ENCODE results near the gene CNDP2.
"Not testable (repeated sequence)": the region's sequence is repeated elsewhere in the genome, so short reads cannot be mapped to it uniquely, and the experiment has no call there.

The CNDP2 gene

GRCh38 chr18:74558096-74558495 is 61.9 kb downstream of the CNDP2 start:
- Mint-ChIP-seq H3K27ac (no peak overlapping the region), H3K9me3 (no peaks in the 10 kb centered on the region), H3K4me3 (no peak overlapping the region), H3K4me1 (no peaks in the 10 kb centered on the region), H3K36me3 (no peaks in the 10 kb centered on the region), H3K27me3 (peaks cover 13 to 14% of the 10 kb centered on the region in 2 donors)
- ATAC-seq (replicated peaks) (no peak), DNase-seq (no peak)

DNA sequence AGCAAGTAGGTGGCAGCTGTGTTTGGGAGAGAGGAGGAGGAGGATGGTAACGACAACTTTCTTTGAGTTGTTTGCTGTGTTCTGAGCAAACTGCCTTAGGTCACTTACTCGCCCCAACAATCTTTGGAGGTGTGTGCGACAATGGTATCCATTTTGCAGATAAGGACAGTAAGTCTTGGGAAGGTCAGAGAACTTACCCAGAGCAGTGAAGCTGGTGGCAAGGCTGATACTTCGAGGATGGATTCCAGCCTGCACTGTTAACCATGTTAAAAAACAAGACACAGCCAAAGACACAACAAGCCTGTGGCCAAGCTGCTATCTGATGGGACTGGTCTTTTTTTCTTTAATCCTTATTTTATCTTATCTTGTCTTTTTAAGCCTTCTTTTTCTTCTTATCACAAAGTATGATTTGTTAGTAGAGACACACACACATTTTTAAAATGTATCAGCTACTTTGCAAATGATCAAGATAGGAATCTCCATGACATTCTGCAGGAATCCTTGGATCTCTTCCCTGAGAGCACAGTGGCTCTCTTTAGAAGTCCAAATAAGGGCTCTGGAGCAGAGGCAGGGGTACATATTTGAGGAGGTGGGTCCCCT is 66.1 kb downstream of the CNDP2 start:
- no peak overlapping the region for H3K4me3 Mint-ChIP-seq
- H3K27me3 Mint-ChIP-seq = peaks cover 0 to 13% of the 10 kb centered on the region in 2 donors
- no peak for ATAC-seq (replicated peaks)
- peaks cover 12 to 14% of the 10 kb centered on the region in 2 donors for H3K9me3 Mint-ChIP-seq
- H3K27ac Mint-ChIP-seq = no peak overlapping the region
- DNase-seq = no peak
- peaks cover 6 to 18% of the 10 kb centered on the region in 2 donors for H3K36me3 Mint-ChIP-seq
- H3K4me1 Mint-ChIP-seq = no peaks in the 10 kb centered on the region

GRCh38 chr18:74562775-74563174 is 66.6 kb downstream of the CNDP2 start:
- no peak for DNase-seq
- H3K4me1 Mint-ChIP-seq = peaks cover 3 to 5% of the 10 kb centered on the region in 2 donors
- no peak overlapping the region for H3K4me3 Mint-ChIP-seq
- no peak for ATAC-seq (replicated peaks)
- H3K9me3 Mint-ChIP-seq = peaks cover 16 to 18% of the 10 kb centered on the region in 2 donors
- peaks cover 6 to 22% of the 10 kb centered on the region in 2 donors for H3K36me3 Mint-ChIP-seq
- peaks cover 0 to 11% of the 10 kb centered on the region in 2 donors for H3K27me3 Mint-ChIP-seq
- no peak overlapping the region for H3K27ac Mint-ChIP-seq

DNA sequence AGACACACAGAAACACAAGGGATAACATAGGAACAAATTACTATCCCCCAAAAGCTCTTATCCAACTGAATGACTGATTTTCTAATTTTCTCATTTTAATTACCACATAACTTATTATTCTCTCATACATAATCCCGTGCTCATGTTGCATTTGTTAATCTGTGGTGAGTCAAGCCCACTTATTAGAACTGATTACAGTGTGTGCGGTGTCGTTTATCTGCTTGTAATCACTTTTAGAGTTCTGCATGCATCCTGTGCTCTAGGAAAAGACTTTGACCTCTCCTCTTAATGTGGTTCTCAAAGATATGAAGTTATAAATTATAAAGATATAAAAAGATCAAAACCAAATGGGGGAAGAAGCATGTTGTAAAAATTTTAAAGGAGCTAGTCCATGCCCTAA is 67.8 kb downstream of the CNDP2 start:
- H3K9me3 Mint-ChIP-seq = peaks cover 16 to 18% of the 10 kb centered on the region in 2 donors
- peaks cover 6 to 28% of the 10 kb centered on the region in 2 donors for H3K36me3 Mint-ChIP-seq
- ATAC-seq (replicated peaks) (no peak), DNase-seq (no peak)
- H3K27ac Mint-ChIP-seq = no peak overlapping the region
- H3K4me1 Mint-ChIP-seq = peaks cover 13% of the 10 kb centered on the region in 2 donors
- no peak overlapping the region for H3K4me3 Mint-ChIP-seq
- peaks cover 10 to 18% of the 10 kb centered on the region in 2 donors for H3K27me3 Mint-ChIP-seq

GRCh38 chr18:74565164-74565563 is 69.0 kb downstream of the CNDP2 start:
- Mint-ChIP-seq H3K4me1 (peaks cover 13% of the 10 kb centered on the region in 2 donors), H3K36me3 (peaks cover 6 to 28% of the 10 kb centered on the region in 2 donors), H3K27me3 (peaks cover 18 to 21% of the 10 kb centered on the region in 2 donors), H3K9me3 (peaks cover 16 to 18% of the 10 kb centered on the region in 2 donors)
- ATAC-seq (replicated peaks); H3K27ac Mint-ChIP-seq; DNase-seq; H3K4me3 Mint-ChIP-seq: not testable (repeated sequence)

DNA sequence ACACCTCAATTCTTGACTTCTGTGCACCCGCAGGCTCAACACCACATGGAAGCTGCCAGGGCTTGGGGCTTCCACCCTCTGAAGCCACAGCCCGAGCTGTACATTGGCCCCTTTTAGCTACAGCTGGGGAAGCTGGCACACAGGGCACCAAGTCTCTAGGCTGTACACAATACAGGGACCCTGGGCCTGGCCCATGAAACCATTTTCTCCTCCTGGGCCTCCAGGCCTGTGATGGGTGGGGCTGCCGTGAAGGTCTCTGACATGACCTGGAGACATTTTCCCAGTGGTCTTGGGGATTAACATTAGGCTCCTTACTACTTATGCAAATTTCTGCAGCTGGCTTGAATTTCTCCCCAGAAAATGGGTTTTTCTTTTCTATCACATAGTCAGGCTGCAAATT is 69.8 kb downstream of the CNDP2 start:
- ATAC-seq (replicated peaks); H3K27ac Mint-ChIP-seq; H3K4me3 Mint-ChIP-seq; DNase-seq: not testable (repeated sequence)
- H3K36me3 Mint-ChIP-seq = peaks cover 6 to 28% of the 10 kb centered on the region in 2 donors
- peaks cover 16 to 18% of the 10 kb centered on the region in 2 donors for H3K9me3 Mint-ChIP-seq
- peaks cover 13% of the 10 kb centered on the region in 2 donors for H3K4me1 Mint-ChIP-seq
- peaks cover 18 to 27% of the 10 kb centered on the region in 2 donors for H3K27me3 Mint-ChIP-seq

- H3K27ac Mint-ChIP-seq = peak overlapping the region; percentile 22
- H3K4me3 Mint-ChIP-seq = no peak overlapping the region
- peak; percentile 70 to 90 for ATAC-seq (replicated peaks)
- peak; percentile 13 for DNase-seq
- H3K27me3 Mint-ChIP-seq = peaks cover 18 to 27% of the 10 kb centered on the region in 2 donors
- peaks cover 6 to 28% of the 10 kb centered on the region in 2 donors for H3K36me3 Mint-ChIP-seq
- H3K4me1 Mint-ChIP-seq = peaks cover 13% of the 10 kb centered on the region in 2 donors
- H3K9me3 Mint-ChIP-seq = peaks cover 16 to 18% of the 10 kb centered on the region in 2 donors
These were observed 71.7 kb downstream of the CNDP2 start for GRCh38 chr18:74567822-74568221.

DNA sequence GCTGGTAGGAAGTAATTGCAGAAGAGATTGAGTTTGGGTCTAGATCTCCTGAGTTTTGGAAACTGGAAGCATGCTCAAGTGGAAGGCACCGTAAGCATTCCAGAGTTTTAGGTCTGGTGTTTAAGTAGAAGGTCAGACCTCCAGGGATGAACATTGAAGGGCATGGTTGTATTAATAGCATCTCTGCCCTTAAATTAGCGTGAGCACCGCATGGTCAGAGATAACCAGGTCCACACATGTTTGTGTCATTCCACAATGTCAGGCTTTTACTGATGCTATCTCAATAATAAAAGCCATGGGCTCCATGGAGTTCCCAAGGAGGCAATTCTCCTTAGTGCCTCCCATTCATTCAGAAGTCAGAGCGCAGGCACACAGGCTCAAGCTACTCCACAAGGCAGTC is 73.2 kb downstream of the CNDP2 start:
- DNase-seq = no peak
- no peak overlapping the region for H3K4me3 Mint-ChIP-seq
- no peak for ATAC-seq (replicated peaks)
- H3K4me1 Mint-ChIP-seq = peaks cover 13% of the 10 kb centered on the region in 2 donors
- peaks cover 16 to 18% of the 10 kb centered on the region in 2 donors for H3K9me3 Mint-ChIP-seq
- peaks cover 24 to 31% of the 10 kb centered on the region in 2 donors for H3K27me3 Mint-ChIP-seq
- H3K27ac Mint-ChIP-seq = no peak overlapping the region
- H3K36me3 Mint-ChIP-seq = peaks cover 6 to 28% of the 10 kb centered on the region in 2 donors

DNA sequence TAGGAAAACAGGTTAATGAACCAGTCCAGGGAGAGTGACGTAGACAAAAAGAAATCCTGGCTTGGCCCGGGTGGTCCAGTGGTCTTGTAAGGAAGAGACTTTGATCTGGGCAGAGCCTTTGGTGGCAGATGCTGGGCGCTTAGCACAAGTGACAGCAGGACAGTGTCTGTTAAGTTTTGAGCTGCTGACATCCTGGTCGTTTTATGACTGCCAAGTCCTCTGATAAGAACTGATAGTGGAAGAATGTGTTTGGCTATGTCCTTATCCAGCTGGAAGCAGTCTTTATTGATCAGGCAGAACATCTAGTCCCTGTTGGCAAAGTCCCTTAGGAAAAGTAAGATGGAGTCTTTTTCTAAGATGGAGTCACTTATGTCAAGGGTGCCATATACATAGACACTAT is 74.1 kb downstream of the CNDP2 start:
- H3K4me1 Mint-ChIP-seq = peaks cover 13 to 16% of the 10 kb centered on the region in 2 donors
- H3K27me3 Mint-ChIP-seq = peaks cover 30 to 32% of the 10 kb centered on the region in 2 donors
- H3K9me3 Mint-ChIP-seq = peaks cover 15% of the 10 kb centered on the region in 2 donors
- peaks cover 6 to 22% of the 10 kb centered on the region in 2 donors for H3K36me3 Mint-ChIP-seq
- no peak for DNase-seq
- H3K4me3 Mint-ChIP-seq = no peak overlapping the region
- H3K27ac Mint-ChIP-seq = no peak overlapping the region
- ATAC-seq (replicated peaks) = no peak

GRCh38 chr18:74571895-74572680 is 75.9 kb downstream of the CNDP2 start:
- ATAC-seq (replicated peaks) = no peak
- no peak overlapping the region for H3K27ac Mint-ChIP-seq
- DNase-seq = no peak
- peaks cover 0 to 11% of the 10 kb centered on the region in 2 donors for H3K36me3 Mint-ChIP-seq
- no peak overlapping the region for H3K4me3 Mint-ChIP-seq
- peaks cover 6% of the 10 kb centered on the region in 2 donors for H3K9me3 Mint-ChIP-seq
- H3K4me1 Mint-ChIP-seq = peaks cover 13 to 16% of the 10 kb centered on the region in 2 donors
- peaks cover 30 to 31% of the 10 kb centered on the region in 2 donors for H3K27me3 Mint-ChIP-seq

- H3K4me3 Mint-ChIP-seq = no peak overlapping the region
- no peaks in the 10 kb centered on the region for H3K9me3 Mint-ChIP-seq
- H3K4me1 Mint-ChIP-seq = peaks cover 5 to 11% of the 10 kb centered on the region in 2 donors
- peaks cover 0 to 5% of the 10 kb centered on the region in 2 donors for H3K36me3 Mint-ChIP-seq
- no peak for ATAC-seq (replicated peaks)
- H3K27ac Mint-ChIP-seq = no peak overlapping the region
- H3K27me3 Mint-ChIP-seq = peaks cover 27 to 29% of the 10 kb centered on the region in 2 donors
- no peak for DNase-seq
These were observed 76.9 kb downstream of the CNDP2 start for GRCh38 chr18:74573053-74573452.

Data from stimulated activated naive B cell treated with anti-CD40 and anti-IgM and Interleukin-4, amounts not matched to agents 10 μg/mL and 1 μg/mL and 100 μg/mL, for 72 hours (primary cell).